GM18951 (cell line): Measurements from ENCODE around the gene FDXACB1.

Experiments used
- POLR2A ChIP-seq: IDR thresholded peaks from 4 replicates; pipeline ENCODE4 v1.6.1; 2011; ENCODE audit warnings: mild to moderate bottlenecking; ENCODE audit not compliant: insufficient read length, insufficient read depth; ENCODE audit errors: extremely low read depth
- in situ Hi-C: fragments of 300-500 bp; cut with MboI; formaldehyde crosslinking; loops from one replicate; pipeline ENCODE4 v1.12.0; 2022; ENCODE audit warnings: low sequenced_read_pairs, mixed read lengths, inconsistent platforms; ENCODE audit not compliant: unreplicated experiment

FDXACB1 gene

GRCh38 chr11:111826322-111826950, 52.5 kb downstream of the FDXACB1 start:
- TF ChIP-seq POLR2A = no peak
- in situ Hi-C loops = no loop called here
